Measurements from ENCODE around the gene ENTPD8.

DNA sequence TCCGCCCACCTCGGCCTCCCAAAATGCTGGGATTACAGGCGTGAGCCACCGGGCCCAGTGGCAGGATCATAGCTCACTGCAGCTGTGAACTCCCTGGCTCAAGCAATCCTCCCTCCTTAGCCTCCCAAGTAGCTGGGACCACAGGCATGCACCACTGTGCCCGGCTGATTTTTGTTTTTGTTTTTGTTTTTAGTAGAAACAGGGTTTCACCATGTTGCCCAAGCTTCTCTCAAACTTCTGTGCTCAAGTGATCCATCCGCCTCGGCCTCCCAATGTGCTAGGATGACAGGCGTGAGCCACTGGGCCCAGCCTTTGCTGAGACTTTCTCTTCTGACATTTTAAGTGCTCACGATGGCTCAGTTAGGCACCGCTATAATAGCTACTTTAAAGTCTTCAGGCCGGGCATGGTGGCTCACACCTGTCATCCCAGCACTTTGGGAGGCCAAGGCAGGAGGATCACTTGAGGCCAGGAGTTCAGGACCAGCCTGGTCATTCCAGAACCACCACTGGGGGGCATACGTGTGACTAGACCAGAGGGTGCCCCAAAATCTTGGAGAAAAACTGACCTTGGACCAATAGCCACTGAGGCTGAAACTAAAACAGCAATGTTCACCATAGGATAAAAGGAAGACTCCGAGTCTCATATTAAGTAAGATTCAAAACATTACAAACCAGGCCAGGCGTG, 3.1 kb upstream of the ENTPD8 start:
- TF ChIP-seq POLR2A (IDR thresholded peaks at IDR 0.05; ENCODE audit: low read depth, low read length) (no peak), TAF1 (IDR thresholded peaks at IDR 0.05; ENCODE audit: borderline replicate concordance, low read depth, low read length) (no peak), POLR2AphosphoS5 (IDR thresholded peaks at IDR 0.05; ENCODE audit: low read depth, low read length) (no peak)

All from GM12892 (cell line).